GM12801 (cell line): Measurements from ENCODE around the gene VPS37C.

Experiments
- CTCF ChIP-seq: IDR thresholded peaks from one replicate; pipeline ENCODE4 v1.5.1; 2011; ENCODE audit warnings: control low read depth; ENCODE audit not compliant: insufficient read length; ENCODE audit errors: extremely low read depth

The VPS37C gene

GRCh38 chr11:61113201-61113600 lies 48.0 kb downstream of the VPS37C start:
- TF ChIP-seq CTCF, result no peak

- TF ChIP-seq CTCF, result no peak
Measured at GRCh38 chr11:61112575-61112974, 48.7 kb downstream of the VPS37C start.

GRCh38 chr11:61111786-61112517 lies 49.3 kb downstream of the VPS37C start:
- TF ChIP-seq CTCF, result no peak

- no peak for TF ChIP-seq CTCF
Measured at GRCh38 chr11:61111050-61111435, 50.2 kb downstream of the VPS37C start.

- TF ChIP-seq CTCF, result no peak
Measured at GRCh38 chr11:61110255-61111049, 50.8 kb downstream of the VPS37C start.

GRCh38 chr11:61109671-61110070 lies 51.6 kb downstream of the VPS37C start:
- TF ChIP-seq CTCF, result no peak

GRCh38 chr11:61108847-61109585 lies 52.2 kb downstream of the VPS37C start:
- TF ChIP-seq CTCF, result no peak
